Spleen (tissue), 11 donors: ENCODE results near the gene PHRF1. TPM values are rescaled to one million over a fixed set of nuclear protein-coding genes. Genes with fewer than 3 reads are reported as not detected.
A peak's percentile ranks its signal among the peaks of the same experiment; 100 is the strongest.

Experiments used
- DNase-seq: peaks from one replicate; pipeline ENCODE4 v3.0.0-alpha.2; 2020
- H3K27ac ChIP-seq, 8 donors: fragments of 200-600 bp; sonication (generic) in 7 of 8; 1 replicate in 4 of 8; 2 replicates in 4 of 8; pipeline versions ENCODE4 v1.5.0 to v1.8.0; 2016 to 2021; ENCODE audit warnings: inconsistent platforms in 4 of 8, mild to moderate bottlenecking in 4 of 8, moderate library complexity in 1 of 8
- H3K27me3 ChIP-seq, 7 donors: fragments of 200-600 bp; sonication (generic) in 6 of 7; replicated peaks in 1 of 7; 1 replicate in 4 of 7; 2 replicates in 3 of 7; pipeline versions ENCODE4 v1.5.0 to v1.8.0; 2016 to 2021; ENCODE audit warnings: inconsistent platforms in 3 of 7, mild to moderate bottlenecking in 1 of 7
- H3K36me3 ChIP-seq, 6 donors: fragments of 200-600 bp; sonication (generic) in 5 of 6; 1 replicate in 4 of 6; 2 replicates in 2 of 6; pipeline versions ENCODE4 v1.5.0 to v1.8.0; 2016 to 2021; ENCODE audit warnings: inconsistent platforms in 2 of 6
- H3K4me1 ChIP-seq, 6 donors: fragments of 200-600 bp; sonication (generic) in 5 of 6; 1 replicate in 3 of 6; 2 replicates in 3 of 6; pipeline versions ENCODE4 v1.5.0 to v1.8.0; 2016 to 2021; ENCODE audit warnings: inconsistent platforms in 3 of 6
- H3K4me3 ChIP-seq, 8 donors: fragments of 200-600 bp; sonication (generic) in 7 of 8; 1 replicate in 4 of 8; 2 replicates in 4 of 8; pipeline versions ENCODE4 v1.5.0 to v1.8.0; 2016 to 2021; ENCODE audit warnings: inconsistent platforms in 4 of 8, mild to moderate bottlenecking in 4 of 8, moderate library complexity in 2 of 8
- H3K9me3 ChIP-seq, 8 donors: fragments of 200-600 bp; sonication (generic) in 7 of 8; 1 replicate in 4 of 8; 2 replicates in 4 of 8; pipeline versions ENCODE4 v1.5.0 to v1.8.0; 2016 to 2021; ENCODE audit warnings: inconsistent platforms in 4 of 8
- CTCF ChIP-seq, 11 experiments: fragments of 200-600 bp in 7 of 11; fragments of 450-650 bp in 4 of 11; sonication (generic) in 4 of 11; IDR thresholded peaks in 8 of 11; conservative IDR thresholded peaks in 3 of 11; 1 replicate in 7 of 11; 2 replicates in 4 of 11; pipeline versions ENCODE4 v1.4.0 to v1.8.0; 2016 to 2021; ENCODE audit warnings: antibody characterized with exemption in 11 of 11, inconsistent platforms in 4 of 11, mild to moderate bottlenecking in 1 of 11
- POLR2A ChIP-seq, 3 donors: fragments of 450-650 bp; IDR thresholded peaks; one replicate each; pipeline ENCODE4 v1.5.1; 2017; ENCODE audit warnings: antibody characterized with exemption in 3 of 3, mild to moderate bottlenecking in 1 of 3
- POLR2AphosphoS5 ChIP-seq, 3 donors: sonication (generic); formaldehyde crosslinking; IDR thresholded peaks; one replicate each; pipeline ENCODE4 v1.5.1; 2017; ENCODE audit warnings: antibody characterized with exemption in 3 of 3
- WGBS, 5 donors: extraction: QIAGEN DNeasy Blood & Tissue Kit in 3 of 5; methylation state at CpG; one replicate each; pipeline versions ENCODE4 v1.1.5 to v1.1.7; 2013 to 2018; 5-methylcytosine and 5-hydroxymethylcytosine counted together
- intact Hi-C: fragments of 100-400 bp; cut with DNase I; formaldehyde crosslinking; loops from one replicate; pipeline ENCODE4 v1.15.0; 2023; ENCODE audit warnings: low total_unique reads
- polyA plus RNA-seq, 3 donors: library from polyadenylated mRNA; stranded (reverse); fragments of 200-250 nt; gene quantifications; one replicate each; pipeline ENCODE4 v1.2.1, GENCODE V29; 2013
- total RNA-seq, 7 donors: library from RNA; depleted of rRNA in 3 of 7; stranded (reverse); fragments of >200 nt in 3 of 7; fragmentation: NEBNext Ultra II Directional in 4 of 7; extraction: Animal tissue kit (Norgen Biotek cat#: 25700) in 4 of 7; gene quantifications; one replicate each; pipeline versions ENCODE4 v1.1.0 to v1.2.1, GENCODE V29; 2016 to 2021
- donor health status: healthy with polysubstance abuse.
- donor health status: DM: no; HTN: no; CAD: no; lungs with moderate emphysema.
- donor health status: DM: no; HTN: no; CAD: no.
- donor health status: Bipolar disorder and iron deficiency.
- donor health status: healthy.
- donor health status: DM: no; HTN: no; CAD: no.
- donor health status: DM: yes; HTN: yes; CAD: no.

Gene PHRF1
- total and polyA plus RNA-seq, 10 donors = 7.3 to 41.5 (median 30.6) TPM

- Histone ChIP-seq H3K36me3 (peaks cover 0 to 100% (median 97%) of the 10 kb centered on the region in 6 donors), H3K4me1 (no peaks in the 10 kb centered on the region), H3K27me3 (no peaks in the 10 kb centered on the region), H3K9me3 (no peaks in the 10 kb centered on the region), H3K27ac (no peak overlapping the region), H3K4me3 (no peak overlapping the region)
- WGBS, 5 donors = 93 to 97% (median 94%) methylated on average over 23 of the region's 23 CpGs
- TF ChIP-seq POLR2AphosphoS5 (IDR thresholded peaks at IDR 0.05) = peak in 2 of 3 donors; percentile 19 to 55
- no peak for TF ChIP-seq POLR2A (IDR thresholded peaks at IDR 0.05)
- TF ChIP-seq CTCF (IDR thresholded peaks at IDR 0.05 in 8 of 11, conservative IDR thresholded peaks at IDR 0.05 in 3 of 11) = no peak
- no peak for DNase-seq
- intact Hi-C loops = no loop called here
Measured at GRCh38 chr11:601573-602245, 25.4 kb downstream of the PHRF1 start.

GRCh38 chr11:603154-603553 lies 26.9 kb downstream of the PHRF1 start:
- TF ChIP-seq CTCF (IDR thresholded peaks at IDR 0.05 in 8 of 11, conservative IDR thresholded peaks at IDR 0.05 in 3 of 11) (no peak), POLR2A (IDR thresholded peaks at IDR 0.05) (no peak), POLR2AphosphoS5 (IDR thresholded peaks at IDR 0.05) (no peak)
- WGBS, 5 donors = 91 to 96% (median 94%) methylated on average over 13 of the region's 13 CpGs
- Histone ChIP-seq H3K4me3 (no peak overlapping the region), H3K4me1 (peaks cover 0 to 8% (median 3%) of the 10 kb centered on the region in 6 donors), H3K27ac (no peak overlapping the region), H3K36me3 (peaks cover 0 to 100% (median 97%) of the 10 kb centered on the region in 6 donors), H3K9me3 (no peaks in the 10 kb centered on the region), H3K27me3 (no peaks in the 10 kb centered on the region)
- no peak for DNase-seq
- intact Hi-C loops = no loop called here

- DNase-seq = no peak
- no peaks in the 10 kb centered on the region for H3K9me3 ChIP-seq
- 92 to 97% (median 95%) methylated on average over 27 to 33 of the region's 33 CpGs for WGBS, 5 donors
- no peaks in the 10 kb centered on the region for H3K27me3 ChIP-seq
- TF ChIP-seq CTCF (IDR thresholded peaks at IDR 0.05 in 8 of 11, conservative IDR thresholded peaks at IDR 0.05 in 3 of 11) (no peak), POLR2AphosphoS5 (IDR thresholded peaks at IDR 0.05) (no peak), POLR2A (IDR thresholded peaks at IDR 0.05) (no peak)
- H3K27ac ChIP-seq = peak overlapping the region in 3 of 8 donors; percentile 14 to 33 (median 30)
- H3K4me1 ChIP-seq = peaks cover 0 to 21% (median 11%) of the 10 kb centered on the region in 6 donors
- H3K36me3 ChIP-seq = peaks cover 0 to 100% (median 98%) of the 10 kb centered on the region in 6 donors
- intact Hi-C loops = no loop called here
- no peak overlapping the region for H3K4me3 ChIP-seq
Measured at GRCh38 chr11:605286-606129, 29.2 kb downstream of the PHRF1 start.

- peak overlapping the region in 3 of 8 donors; percentile 14 to 33 (median 30) for H3K27ac ChIP-seq
- peaks cover 0 to 100% (median 98%) of the 10 kb centered on the region in 6 donors for H3K36me3 ChIP-seq
Measured at GRCh38 chr11:606245-606644, 30.0 kb downstream of the PHRF1 start.

More at GRCh38 chr11:606245-606644, 30.0 kb downstream of the PHRF1 start:
- H3K4me3 ChIP-seq = no peak overlapping the region
- 64 to 87% (median 76%) methylated on average over 7 to 19 of the region's 19 CpGs for WGBS, 5 donors
- no peak for DNase-seq
- peaks cover 0 to 21% (median 11%) of the 10 kb centered on the region in 6 donors for H3K4me1 ChIP-seq
- H3K27me3 ChIP-seq = no peaks in the 10 kb centered on the region
- no peak for TF ChIP-seq POLR2A (IDR thresholded peaks at IDR 0.05)
- no peak for TF ChIP-seq CTCF (IDR thresholded peaks at IDR 0.05 in 8 of 11, conservative IDR thresholded peaks at IDR 0.05 in 3 of 11)
- TF ChIP-seq POLR2AphosphoS5 (IDR thresholded peaks at IDR 0.05) = peak in 2 of 3 donors; percentile 53 to 62
- no peaks in the 10 kb centered on the region for H3K9me3 ChIP-seq
- intact Hi-C loops = no loop called here
